ENCODE data around the gene LGR6. TPM values are rescaled to one million over a fixed set of nuclear protein-coding genes. Genes with fewer than 3 reads are reported as not detected.

Gene LGR6
- polyA plus RNA-seq, 1 experiment, result not detected

DNA sequence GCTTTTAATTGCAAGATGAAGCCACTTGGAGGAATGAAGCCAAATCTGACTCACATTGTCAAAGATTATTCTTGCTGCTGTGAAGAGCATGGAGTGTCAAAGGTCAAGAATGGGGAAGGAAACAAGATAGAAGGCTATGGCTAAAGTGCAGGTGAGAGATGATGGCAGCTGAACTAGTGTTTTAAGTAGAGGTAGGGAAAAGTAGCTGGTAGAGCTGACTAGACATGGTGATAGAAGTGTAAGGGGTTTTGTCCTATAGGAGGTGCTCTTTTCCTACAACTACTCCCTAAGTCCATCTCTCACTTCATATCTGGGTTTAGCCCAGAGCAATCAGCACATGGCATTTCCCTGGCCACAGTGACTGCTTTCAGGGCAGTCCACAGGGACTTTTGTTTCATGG lies 136.3 kb downstream of the LGR6 start:
- no peak overlapping the region for H3K4me3 ChIP-seq (ENCODE audit: low read depth, low read length)
- TF ChIP-seq, protein P1, sequence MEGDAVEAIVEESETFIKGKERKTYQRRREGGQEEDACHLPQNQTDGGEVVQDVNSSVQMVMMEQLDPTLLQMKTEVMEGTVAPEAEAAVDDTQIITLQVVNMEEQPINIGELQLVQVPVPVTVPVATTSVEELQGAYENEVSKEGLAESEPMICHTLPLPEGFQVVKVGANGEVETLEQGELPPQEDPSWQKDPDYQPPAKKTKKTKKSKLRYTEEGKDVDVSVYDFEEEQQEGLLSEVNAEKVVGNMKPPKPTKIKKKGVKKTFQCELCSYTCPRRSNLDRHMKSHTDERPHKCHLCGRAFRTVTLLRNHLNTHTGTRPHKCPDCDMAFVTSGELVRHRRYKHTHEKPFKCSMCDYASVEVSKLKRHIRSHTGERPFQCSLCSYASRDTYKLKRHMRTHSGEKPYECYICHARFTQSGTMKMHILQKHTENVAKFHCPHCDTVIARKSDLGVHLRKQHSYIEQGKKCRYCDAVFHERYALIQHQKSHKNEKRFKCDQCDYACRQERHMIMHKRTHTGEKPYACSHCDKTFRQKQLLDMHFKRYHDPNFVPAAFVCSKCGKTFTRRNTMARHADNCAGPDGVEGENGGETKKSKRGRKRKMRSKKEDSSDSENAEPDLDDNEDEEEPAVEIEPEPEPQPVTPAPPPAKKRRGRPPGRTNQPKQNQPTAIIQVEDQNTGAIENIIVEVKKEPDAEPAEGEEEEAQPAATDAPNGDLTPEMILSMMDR (IDR thresholded peaks at IDR 0.05; ENCODE audit: insufficient read depth, low read depth, low read length), result no peak
- DNase-seq (ENCODE audit: low read depth), result no peak
- ChIA-PET POLR2A (no interaction called here), CTCF (interaction anchor here (1.4 to 4.6 kb wide), 4 partner anchors 14 to 142 kb away, joined by 4 to 32 read pairs (median 15); partner anchors contain the start of gene LGR6)
- no peaks in the 10 kb centered on the region for H3K36me3 ChIP-seq (ENCODE audit: control insufficient read depth, insufficient read depth, low read length)
- H3K27me3 ChIP-seq (ENCODE audit: control insufficient read depth, insufficient read depth, low read length), result no peaks in the 10 kb centered on the region

DNA sequence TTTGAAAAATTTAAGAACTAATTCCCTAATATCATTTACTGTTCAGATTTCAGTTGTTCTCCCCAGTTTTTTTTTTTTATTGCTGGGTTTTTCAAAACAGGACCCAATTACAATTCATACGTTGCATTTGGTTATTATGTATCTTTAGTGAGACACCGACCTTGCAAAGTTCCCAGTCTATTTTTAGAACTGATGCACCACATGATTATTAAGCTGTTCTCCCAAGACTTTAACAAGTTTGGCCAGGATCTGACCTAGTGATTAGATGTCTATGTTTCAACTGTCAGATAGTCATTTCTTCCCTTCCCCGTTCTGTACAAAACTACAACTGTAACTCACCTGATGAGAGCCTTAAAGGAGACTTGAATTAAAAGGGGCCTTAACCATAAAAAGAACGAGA lies 140.3 kb downstream of the LGR6 start:
- H3K36me3 ChIP-seq (ENCODE audit: control insufficient read depth, insufficient read depth, low read length), result no peaks in the 10 kb centered on the region
- H3K4me3 ChIP-seq (ENCODE audit: low read depth, low read length), result no peak overlapping the region
- no peak for DNase-seq (ENCODE audit: low read depth)
- TF ChIP-seq, protein P1 (IDR thresholded peaks at IDR 0.05; ENCODE audit: insufficient read depth, low read depth, low read length), result no peak
- POLR2A ChIA-PET, result no interaction called here
- H3K27me3 ChIP-seq (ENCODE audit: control insufficient read depth, insufficient read depth, low read length), result no peaks in the 10 kb centered on the region
- CTCF ChIA-PET, result interaction anchor here (1.3 kb wide), 1 partner anchor 141 kb away, joined by 3 read pairs; no protein-coding TSS in a partner anchor

DNA sequence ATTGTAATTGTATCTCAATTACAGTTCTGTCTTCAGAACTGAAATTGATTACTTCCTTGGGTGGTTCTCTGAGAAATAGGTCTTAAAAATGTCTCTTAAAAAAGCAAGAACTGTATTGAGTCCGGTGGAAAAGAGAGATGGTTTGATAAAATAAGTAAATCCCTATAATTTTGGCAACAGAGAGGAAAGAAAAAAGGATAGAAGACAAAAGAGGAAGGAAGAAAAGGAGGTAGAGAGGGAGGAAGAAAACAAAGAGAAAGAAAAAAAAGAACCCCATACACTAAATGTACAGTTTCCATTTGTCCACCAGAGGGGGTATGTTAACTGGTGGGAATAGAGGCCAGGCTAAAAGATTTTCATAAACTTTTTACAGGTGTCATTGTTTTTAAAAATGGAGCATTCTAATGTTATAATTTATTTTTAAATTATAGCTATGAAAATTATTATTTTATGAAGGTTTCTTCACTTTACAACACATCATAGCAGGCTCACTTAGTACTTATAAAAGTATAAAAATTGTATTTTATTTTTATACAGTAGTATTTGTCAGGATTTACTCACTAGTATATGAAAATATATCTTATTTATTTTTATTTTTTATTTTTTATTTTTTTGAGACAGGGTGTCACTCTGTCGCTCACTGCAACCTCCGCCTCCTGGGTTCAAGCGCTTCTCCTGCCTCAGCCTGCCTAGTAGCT lies 150.2 kb downstream of the LGR6 start:
- ChIA-PET CTCF (interaction anchor here (0.6 to 4.8 kb wide), 9 partner anchors 104 to 997 kb away, joined by 3 to 24 read pairs (median 3); no protein-coding TSS in a partner anchor), POLR2A (no interaction called here)
- TF ChIP-seq, protein P1 (IDR thresholded peaks at IDR 0.05; ENCODE audit: insufficient read depth, low read depth, low read length), result peak; percentile 64
- no peak overlapping the region for H3K4me3 ChIP-seq (ENCODE audit: low read depth, low read length)
- no peaks in the 10 kb centered on the region for H3K27me3 ChIP-seq (ENCODE audit: control insufficient read depth, insufficient read depth, low read length)
- no peaks in the 10 kb centered on the region for H3K36me3 ChIP-seq (ENCODE audit: control insufficient read depth, insufficient read depth, low read length)
- no peak for DNase-seq (ENCODE audit: low read depth)

DNA sequence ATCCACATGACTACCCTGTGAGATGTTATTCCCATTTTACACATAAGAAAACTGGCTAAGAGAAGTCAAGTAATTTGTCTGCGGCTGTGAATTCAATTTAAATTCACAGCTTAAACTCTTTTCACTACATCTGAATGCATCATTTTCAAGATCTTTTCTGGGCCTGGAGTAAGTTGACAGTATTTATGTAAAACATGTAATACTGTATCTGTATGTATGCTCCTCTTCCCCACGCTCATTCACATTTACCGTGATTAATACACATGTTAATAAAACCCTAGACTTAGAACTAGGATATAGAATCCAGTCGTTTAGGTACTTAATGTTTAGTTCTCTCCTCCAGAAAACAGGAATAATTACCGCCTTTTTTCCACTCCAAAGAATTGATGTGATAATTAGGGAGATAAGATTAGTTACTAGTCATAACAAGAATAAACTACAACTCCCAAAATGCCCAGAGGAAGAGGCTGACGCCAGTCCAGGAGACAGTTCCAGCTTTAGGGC lies 154.5 kb downstream of the LGR6 start:
- ChIA-PET POLR2A (no interaction called here), CTCF (interaction anchor here (0.5 to 1.4 kb wide), 5 partner anchors 34 to 1726 kb away, joined by 3 to 4 read pairs (median 4); no protein-coding TSS in a partner anchor)
- TF ChIP-seq, protein P1 (IDR thresholded peaks at IDR 0.05; ENCODE audit: insufficient read depth, low read depth, low read length), result no peak
- Histone ChIP-seq H3K27me3 (ENCODE audit: control insufficient read depth, insufficient read depth, low read length) (no peaks in the 10 kb centered on the region), H3K4me3 (ENCODE audit: low read depth, low read length) (no peak overlapping the region), H3K36me3 (ENCODE audit: control insufficient read depth, insufficient read depth, low read length) (no peaks in the 10 kb centered on the region)
- no peak for DNase-seq (ENCODE audit: low read depth)

DNA sequence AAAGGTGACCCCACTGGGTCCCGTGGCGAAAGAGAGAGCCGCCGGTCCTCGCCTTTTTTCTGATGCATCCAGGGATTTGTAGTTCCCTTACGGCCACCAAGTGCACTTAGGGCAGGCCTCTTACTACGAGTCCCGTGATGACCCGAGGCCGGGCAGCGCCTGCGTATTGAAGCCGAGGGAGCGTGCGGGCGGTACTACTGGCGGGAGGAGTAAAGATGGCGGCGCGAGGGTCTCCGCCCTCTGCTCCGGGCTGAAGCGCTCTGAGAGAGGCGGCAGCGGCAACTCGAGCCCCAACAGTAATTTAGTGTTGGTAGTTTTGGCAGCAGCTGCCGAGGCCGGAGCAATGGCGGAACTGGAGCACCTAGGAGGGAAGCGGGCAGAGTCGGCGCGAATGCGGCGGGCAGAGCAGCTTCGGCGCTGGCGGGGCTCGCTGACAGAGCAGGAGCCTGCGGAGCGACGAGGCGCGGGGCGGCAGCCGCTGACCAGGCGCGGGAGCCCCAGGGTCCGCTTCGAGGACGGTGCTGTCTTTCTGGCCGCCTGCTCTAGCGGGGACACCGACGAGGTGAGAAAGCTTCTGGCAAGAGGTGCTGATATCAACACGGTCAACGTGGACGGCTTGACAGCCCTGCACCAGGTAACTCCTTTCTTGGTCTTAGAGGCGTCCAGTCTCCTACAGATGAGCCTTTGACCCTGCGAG lies 155.1 kb downstream of the LGR6 start, which contains the start of gene PPP1R12B:
Gene PPP1R12B, plus strand, starts transcription at position 191 of the 697 bp plus-strand sequence. Its CDS starts 153 bp downstream, at position 344.
- Histone ChIP-seq H3K27me3 (ENCODE audit: control insufficient read depth, insufficient read depth, low read length) (no peaks in the 10 kb centered on the region), H3K36me3 (ENCODE audit: control insufficient read depth, insufficient read depth, low read length) (no peaks in the 10 kb centered on the region), H3K4me3 (ENCODE audit: low read depth, low read length) (peak within 1 kb of the TSS; percentile 72)
- ChIA-PET CTCF (interaction anchor here (0.5 to 1.4 kb wide), 5 partner anchors 35 to 1727 kb away, joined by 3 to 4 read pairs (median 3); no protein-coding TSS in a partner anchor), POLR2A (no interaction called here)
- TF ChIP-seq, protein P1 (IDR thresholded peaks at IDR 0.05; ENCODE audit: insufficient read depth, low read depth, low read length), result no peak
- peak; percentile 98 for DNase-seq (ENCODE audit: low read depth)

Measured in BJ (cell line).